ENCODE results near the gene DCAF6.

DCAF6 gene

DNA sequence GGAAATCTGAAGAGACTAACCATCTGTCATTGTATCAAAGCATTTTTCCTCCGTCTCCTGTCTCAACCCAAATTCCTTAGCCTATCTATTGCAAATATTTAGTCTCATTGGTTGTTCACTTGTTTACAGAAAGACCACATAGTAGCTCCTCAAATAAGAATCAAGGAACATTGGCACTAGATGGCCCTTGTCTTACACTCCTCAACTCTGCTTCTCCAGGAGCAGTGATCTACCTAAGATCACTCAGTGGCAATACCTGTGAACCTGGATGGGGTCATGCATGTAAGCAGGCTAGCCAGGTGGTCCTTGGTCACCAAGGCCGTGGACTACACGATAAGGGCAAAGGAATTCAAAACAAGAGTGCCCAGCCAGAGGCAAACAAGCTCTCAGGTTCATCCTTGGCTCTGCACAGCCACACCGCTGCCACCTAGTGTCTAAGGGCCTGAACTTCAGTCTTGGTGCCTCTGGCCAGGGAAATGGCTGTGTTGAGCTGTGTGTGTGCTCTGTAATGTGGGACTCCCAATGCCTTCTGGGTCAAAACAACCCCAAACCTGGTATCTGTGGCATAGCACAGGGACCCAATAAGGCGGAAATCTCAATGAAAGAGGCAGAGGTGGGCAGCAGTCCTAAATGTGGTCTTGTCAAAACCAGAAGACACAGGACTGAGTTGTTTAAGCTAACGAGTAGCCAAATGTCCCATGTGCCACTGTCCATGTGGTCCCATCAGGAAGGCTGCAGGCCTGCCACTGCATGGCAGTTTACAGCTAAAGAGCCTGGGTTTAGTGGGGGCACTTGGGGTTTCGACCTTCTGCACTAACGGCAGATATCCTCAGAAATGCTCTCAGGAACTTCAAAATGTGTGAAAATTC is 145.8 kb downstream of the DCAF6 start:
- no peak overlapping the region for H3K4me3 ChIP-seq (ENCODE audit: low read depth, low read length)
- TF ChIP-seq, protein P1, sequence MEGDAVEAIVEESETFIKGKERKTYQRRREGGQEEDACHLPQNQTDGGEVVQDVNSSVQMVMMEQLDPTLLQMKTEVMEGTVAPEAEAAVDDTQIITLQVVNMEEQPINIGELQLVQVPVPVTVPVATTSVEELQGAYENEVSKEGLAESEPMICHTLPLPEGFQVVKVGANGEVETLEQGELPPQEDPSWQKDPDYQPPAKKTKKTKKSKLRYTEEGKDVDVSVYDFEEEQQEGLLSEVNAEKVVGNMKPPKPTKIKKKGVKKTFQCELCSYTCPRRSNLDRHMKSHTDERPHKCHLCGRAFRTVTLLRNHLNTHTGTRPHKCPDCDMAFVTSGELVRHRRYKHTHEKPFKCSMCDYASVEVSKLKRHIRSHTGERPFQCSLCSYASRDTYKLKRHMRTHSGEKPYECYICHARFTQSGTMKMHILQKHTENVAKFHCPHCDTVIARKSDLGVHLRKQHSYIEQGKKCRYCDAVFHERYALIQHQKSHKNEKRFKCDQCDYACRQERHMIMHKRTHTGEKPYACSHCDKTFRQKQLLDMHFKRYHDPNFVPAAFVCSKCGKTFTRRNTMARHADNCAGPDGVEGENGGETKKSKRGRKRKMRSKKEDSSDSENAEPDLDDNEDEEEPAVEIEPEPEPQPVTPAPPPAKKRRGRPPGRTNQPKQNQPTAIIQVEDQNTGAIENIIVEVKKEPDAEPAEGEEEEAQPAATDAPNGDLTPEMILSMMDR (IDR thresholded peaks at IDR 0.05; ENCODE audit: low read depth, low read length): peak; percentile 97

DNA sequence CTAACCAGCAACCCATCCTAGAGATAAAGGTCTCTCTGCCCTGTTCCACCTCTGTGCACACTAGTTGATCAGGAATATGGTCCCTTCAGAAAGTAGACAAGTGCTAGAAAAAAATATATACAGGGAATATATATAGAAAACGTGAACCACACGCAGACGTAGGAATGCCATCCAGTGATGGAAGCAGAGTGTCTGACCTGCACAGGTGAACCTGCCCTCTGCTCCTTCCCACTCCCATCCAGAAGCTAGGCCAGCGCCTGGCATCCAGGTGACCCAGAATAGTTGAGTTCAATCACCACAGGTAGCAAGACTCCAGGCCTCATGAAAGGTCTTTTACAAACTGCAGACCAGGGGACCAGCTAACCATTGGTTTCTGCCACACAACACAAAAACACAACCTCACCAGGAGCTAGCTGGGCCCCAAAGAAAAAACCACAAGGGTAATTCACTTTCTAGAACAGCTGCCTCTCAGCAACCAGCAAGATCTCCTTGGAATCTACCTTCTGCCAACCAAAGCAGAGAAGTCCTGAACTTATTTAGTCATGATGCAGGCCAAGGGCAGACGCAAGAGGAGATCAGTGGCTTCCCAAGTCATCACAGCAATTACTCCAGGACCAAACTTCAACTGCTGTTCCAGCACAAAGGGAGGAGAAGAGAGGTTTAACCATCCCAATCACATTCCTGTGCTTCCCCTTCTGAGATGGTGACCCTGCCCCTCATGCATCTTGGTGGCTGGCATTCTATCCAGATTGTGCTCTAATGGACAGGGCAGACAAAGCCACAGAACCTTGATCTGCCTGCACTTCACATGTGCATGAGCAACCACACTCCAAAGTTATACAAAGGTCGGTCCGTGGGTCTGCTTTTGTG is 147.2 kb downstream of the DCAF6 start:
- no peak overlapping the region for H3K4me3 ChIP-seq (ENCODE audit: low read depth, low read length)
- TF ChIP-seq, protein P1 (IDR thresholded peaks at IDR 0.05; ENCODE audit: low read depth, low read length): no peak

DNA sequence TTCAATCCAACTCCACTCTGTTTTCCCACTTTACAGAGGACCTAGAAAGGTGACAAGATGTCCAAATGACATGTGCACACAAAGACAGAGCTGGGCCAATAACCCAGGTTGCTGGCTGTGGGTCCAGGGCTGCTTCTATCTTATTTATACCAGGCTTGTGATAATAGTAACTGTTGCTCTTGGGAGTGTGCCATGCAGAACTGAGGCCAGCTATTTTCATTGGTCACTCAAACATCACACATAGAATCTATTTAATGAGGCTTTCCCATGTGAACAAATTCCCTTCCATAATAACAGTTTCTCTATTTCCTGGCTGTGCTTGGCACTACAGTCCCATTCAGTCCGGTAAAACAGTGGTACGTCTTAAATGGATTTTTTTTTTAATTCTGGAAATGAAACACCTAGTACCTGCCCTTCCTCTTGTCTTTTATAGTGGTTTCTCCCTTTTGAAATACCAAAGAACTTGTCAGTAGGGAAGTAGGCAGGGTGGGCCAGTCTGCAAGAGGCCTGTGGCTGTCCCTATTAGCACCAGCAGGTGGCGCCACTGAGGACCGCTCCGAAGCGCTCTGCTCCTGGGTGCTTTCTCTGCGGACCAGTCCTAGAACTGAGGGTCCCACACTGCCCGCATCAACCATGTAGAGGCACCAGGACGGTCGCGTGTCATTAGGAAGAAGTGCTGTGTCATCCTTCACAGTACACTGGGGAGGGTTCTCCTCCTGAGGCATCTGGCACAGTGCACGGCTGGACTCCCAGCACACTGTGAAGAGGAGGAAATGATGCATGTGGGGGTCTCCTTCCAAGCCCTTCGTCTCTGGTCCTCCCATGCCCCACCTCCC is 148.1 kb downstream of the DCAF6 start:
- no peak overlapping the region for H3K4me3 ChIP-seq (ENCODE audit: low read depth, low read length)
- TF ChIP-seq, protein P1 (IDR thresholded peaks at IDR 0.05; ENCODE audit: low read depth, low read length): peak; percentile 84

DNA sequence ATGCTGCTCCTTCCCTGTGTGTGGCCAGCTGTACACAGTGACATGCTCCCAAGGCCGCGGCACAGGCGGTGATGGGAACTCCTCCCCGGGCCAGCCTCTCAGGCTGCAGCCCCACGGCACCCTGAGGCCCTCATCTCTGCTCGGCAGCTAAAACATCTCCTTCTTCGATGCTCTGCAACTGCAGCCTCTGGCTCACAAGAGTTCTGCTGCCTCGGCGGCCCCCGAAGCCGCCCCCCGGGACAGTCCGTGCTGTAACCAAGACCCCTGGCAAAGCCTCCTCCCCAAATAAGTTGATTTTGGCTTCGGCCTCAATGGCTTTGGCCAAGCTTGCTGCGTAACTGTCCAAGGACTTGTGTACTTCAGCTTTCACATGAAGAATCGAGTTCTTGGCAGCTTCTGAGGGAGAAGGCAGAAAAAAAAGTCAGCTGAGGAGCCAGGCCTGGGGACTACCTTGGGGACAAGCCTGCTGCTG is 149.0 kb downstream of the DCAF6 start:
- no peak overlapping the region for H3K4me3 ChIP-seq (ENCODE audit: low read depth, low read length)
- TF ChIP-seq, protein P1 (IDR thresholded peaks at IDR 0.05; ENCODE audit: low read depth, low read length): no peak

DNA sequence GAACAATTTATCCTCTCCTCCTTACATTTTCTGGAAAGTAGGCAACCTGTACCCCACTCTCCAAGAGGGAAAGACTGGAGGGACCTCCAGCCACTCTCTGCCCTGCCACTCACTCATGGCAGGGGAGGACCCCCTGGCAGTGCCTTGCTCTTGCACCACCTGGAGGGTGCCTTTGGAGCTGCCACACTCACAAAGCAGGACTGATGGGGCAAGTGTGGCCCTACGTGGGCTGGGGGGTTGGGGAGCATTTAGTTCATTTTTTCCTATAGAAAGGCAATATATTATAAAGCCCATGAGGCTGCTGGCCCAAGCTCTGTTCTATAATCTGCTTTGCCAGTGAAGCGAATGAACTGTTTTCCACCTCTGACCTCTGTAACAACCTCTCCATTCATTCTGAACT is 150.0 kb downstream of the DCAF6 start:
- TF ChIP-seq, protein P1 (IDR thresholded peaks at IDR 0.05; ENCODE audit: low read depth, low read length): no peak
- no peak overlapping the region for H3K4me3 ChIP-seq (ENCODE audit: low read depth, low read length)

DNA sequence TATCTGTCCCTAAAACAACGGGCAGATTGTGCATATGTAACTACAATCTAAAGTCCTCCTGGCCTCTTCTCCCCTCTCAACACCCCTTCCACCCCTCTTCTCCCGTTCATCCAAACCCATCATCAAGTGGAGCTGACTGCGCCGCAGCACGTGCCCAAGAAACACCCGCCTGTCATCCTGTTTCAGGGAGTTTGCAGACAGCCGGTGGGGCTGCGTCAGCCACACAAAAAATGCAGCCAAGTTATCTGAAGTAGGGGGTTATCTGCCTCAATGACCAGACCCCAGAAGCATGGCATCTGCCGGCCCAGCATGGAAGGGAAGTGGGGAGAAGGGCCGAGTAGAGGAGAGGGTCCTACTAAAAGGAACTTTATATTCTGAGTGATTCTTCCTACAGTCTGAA is 151.2 kb downstream of the DCAF6 start:
- TF ChIP-seq, protein P1 (IDR thresholded peaks at IDR 0.05; ENCODE audit: low read depth, low read length): no peak
- H3K4me3 ChIP-seq (ENCODE audit: low read depth, low read length): no peak overlapping the region

All from WI38 (cell line).